Upper lobe of left lung (tissue), 6 donors: ENCODE measurements around the gene PHTF1. TPM values are rescaled to one million over a fixed set of nuclear protein-coding genes. Genes with fewer than 3 reads are reported as not detected.
A peak's percentile ranks its signal among the peaks of the same experiment; 100 is the strongest.
"Not testable (repeated sequence)": the region's sequence is repeated elsewhere in the genome, so short reads cannot be mapped to it uniquely, and the experiment has no call there.

Source experiments
- ATAC-seq, 2 donors: fragments of 200-7000 bp; cut with Tn5 transposase; one replicate each; pipeline ENCODE4 v1.9.1; 2022; ENCODE audit warnings: mild to moderate bottlenecking in 2 of 2, moderate library complexity in 2 of 2; ENCODE audit not compliant: low FRiP score in 2 of 2
- DNase-seq, 2 donors: peaks; one replicate each; pipeline ENCODE4 v3.0.0-alpha.2; 2019 to 2020
- H3K27ac ChIP-seq, 4 donors: fragments of 200-600 bp; sonication (generic); one replicate each; pipeline ENCODE4 v1.5.1; 2016 to 2019
- H3K27me3 ChIP-seq, 4 donors: fragments of 200-600 bp; sonication (generic); one replicate each; pipeline ENCODE4 v1.5.1; 2017 to 2019
- H3K36me3 ChIP-seq, 4 donors: fragments of 200-600 bp; sonication (generic); one replicate each; pipeline ENCODE4 v1.5.1; 2016 to 2019
- H3K4me1 ChIP-seq, 4 donors: fragments of 200-600 bp; sonication (generic); one replicate each; pipeline ENCODE4 v1.5.1; 2018 to 2019
- H3K4me3 ChIP-seq, 4 donors: fragments of 200-600 bp; sonication (generic); one replicate each; pipeline ENCODE4 v1.5.1; 2017 to 2019; ENCODE audit warnings: mild to moderate bottlenecking in 2 of 4, moderate library complexity in 1 of 4
- H3K9me3 ChIP-seq, 4 donors: fragments of 200-600 bp; sonication (generic); one replicate each; pipeline ENCODE4 v1.5.1; 2018 to 2019
- EP300 ChIP-seq, 4 donors: sonication (generic); formaldehyde crosslinking; IDR thresholded peaks; one replicate each; pipeline ENCODE4 v1.5.1; 2017; ENCODE audit warnings: antibody characterized with exemption in 4 of 4, control low read depth in 2 of 4
- POLR2A ChIP-seq, 4 donors: fragments of 450-650 bp; IDR thresholded peaks; one replicate each; pipeline ENCODE4 v1.5.1; 2016 to 2017; ENCODE audit warnings: antibody characterized with exemption in 4 of 4, mild to moderate bottlenecking in 2 of 4
- POLR2AphosphoS5 ChIP-seq, 2 donors: sonication (generic); formaldehyde crosslinking; IDR thresholded peaks; one replicate each; pipeline ENCODE4 v1.5.1; 2017; ENCODE audit warnings: antibody characterized with exemption in 2 of 2
- WGBS, 2 donors: methylation state at CpG; one replicate each; pipeline ENCODE4 v1.1.5; 2017 to 2018; 5-methylcytosine and 5-hydroxymethylcytosine counted together
- total RNA-seq, 6 donors: library from RNA; depleted of rRNA in 4 of 6; stranded (reverse); fragments of >200 nt in 4 of 6; gene quantifications; one replicate each; pipeline versions ENCODE4 v1.1.0 to v1.2.1, GENCODE V29; 2016 to 2021
- TF ChIP-seq, protein P1 (sequence below), 6 experiments: fragments of 450-650 bp in 4 of 6; fragments of 200-600 bp in 2 of 6; sonication (generic) in 2 of 6; IDR thresholded peaks; one replicate each; pipeline ENCODE4 v1.5.1; 2016 to 2019; ENCODE audit warnings: antibody characterized with exemption in 6 of 6
- donor health status: DM: no; HTN: no; CAD: no; lungs with moderate emphysema.
- donor health status: DM: no; HTN: yes; CAD: no; lungs with severe emphysema.

The PHTF1 gene
- total RNA-seq, 6 donors from 2014 or later, result 14.7 to 42.3 (median 22.7) TPM

DNA sequence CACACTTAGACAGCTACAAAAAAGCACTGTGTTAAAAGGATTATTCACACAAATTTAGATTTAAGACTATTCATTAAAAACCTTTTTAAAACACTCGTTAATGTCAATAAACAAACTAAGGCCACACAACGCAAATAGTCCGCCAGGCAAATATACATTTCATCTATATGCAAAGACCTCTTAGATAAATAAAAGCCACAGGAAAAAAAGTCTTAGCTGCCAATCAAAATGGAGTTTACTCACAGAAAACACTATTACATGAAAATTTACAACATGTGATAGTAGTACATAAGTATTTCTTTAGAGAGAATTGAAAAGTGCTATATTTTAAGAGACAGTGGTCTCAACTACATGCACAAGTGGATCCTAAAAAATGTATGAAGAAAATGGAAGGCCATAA, 2.7 kb upstream of the PHTF1 start:
- WGBS, 2 donors, result 91 to 92% methylated on average over 3 of the region's 3 CpGs
- Histone ChIP-seq H3K4me3 (no peak overlapping the region), H3K36me3 (peaks cover 8 to 29% (median 9%) of the 10 kb centered on the region in 4 donors), H3K4me1 (peaks cover 0 to 10% (median 7%) of the 10 kb centered on the region in 4 donors), H3K27ac (no peak overlapping the region), H3K9me3 (no peaks in the 10 kb centered on the region), H3K27me3 (no peaks in the 10 kb centered on the region)
- DNase-seq, result no peak
- ATAC-seq, result no peak
- TF ChIP-seq POLR2A (IDR thresholded peaks at IDR 0.05), result no peak
- TF ChIP-seq EP300 (IDR thresholded peaks at IDR 0.05), result no peak
- TF ChIP-seq POLR2AphosphoS5 (IDR thresholded peaks at IDR 0.05), result no peak
- TF ChIP-seq, protein P1, sequence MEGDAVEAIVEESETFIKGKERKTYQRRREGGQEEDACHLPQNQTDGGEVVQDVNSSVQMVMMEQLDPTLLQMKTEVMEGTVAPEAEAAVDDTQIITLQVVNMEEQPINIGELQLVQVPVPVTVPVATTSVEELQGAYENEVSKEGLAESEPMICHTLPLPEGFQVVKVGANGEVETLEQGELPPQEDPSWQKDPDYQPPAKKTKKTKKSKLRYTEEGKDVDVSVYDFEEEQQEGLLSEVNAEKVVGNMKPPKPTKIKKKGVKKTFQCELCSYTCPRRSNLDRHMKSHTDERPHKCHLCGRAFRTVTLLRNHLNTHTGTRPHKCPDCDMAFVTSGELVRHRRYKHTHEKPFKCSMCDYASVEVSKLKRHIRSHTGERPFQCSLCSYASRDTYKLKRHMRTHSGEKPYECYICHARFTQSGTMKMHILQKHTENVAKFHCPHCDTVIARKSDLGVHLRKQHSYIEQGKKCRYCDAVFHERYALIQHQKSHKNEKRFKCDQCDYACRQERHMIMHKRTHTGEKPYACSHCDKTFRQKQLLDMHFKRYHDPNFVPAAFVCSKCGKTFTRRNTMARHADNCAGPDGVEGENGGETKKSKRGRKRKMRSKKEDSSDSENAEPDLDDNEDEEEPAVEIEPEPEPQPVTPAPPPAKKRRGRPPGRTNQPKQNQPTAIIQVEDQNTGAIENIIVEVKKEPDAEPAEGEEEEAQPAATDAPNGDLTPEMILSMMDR (IDR thresholded peaks at IDR 0.05), result no peak

DNA sequence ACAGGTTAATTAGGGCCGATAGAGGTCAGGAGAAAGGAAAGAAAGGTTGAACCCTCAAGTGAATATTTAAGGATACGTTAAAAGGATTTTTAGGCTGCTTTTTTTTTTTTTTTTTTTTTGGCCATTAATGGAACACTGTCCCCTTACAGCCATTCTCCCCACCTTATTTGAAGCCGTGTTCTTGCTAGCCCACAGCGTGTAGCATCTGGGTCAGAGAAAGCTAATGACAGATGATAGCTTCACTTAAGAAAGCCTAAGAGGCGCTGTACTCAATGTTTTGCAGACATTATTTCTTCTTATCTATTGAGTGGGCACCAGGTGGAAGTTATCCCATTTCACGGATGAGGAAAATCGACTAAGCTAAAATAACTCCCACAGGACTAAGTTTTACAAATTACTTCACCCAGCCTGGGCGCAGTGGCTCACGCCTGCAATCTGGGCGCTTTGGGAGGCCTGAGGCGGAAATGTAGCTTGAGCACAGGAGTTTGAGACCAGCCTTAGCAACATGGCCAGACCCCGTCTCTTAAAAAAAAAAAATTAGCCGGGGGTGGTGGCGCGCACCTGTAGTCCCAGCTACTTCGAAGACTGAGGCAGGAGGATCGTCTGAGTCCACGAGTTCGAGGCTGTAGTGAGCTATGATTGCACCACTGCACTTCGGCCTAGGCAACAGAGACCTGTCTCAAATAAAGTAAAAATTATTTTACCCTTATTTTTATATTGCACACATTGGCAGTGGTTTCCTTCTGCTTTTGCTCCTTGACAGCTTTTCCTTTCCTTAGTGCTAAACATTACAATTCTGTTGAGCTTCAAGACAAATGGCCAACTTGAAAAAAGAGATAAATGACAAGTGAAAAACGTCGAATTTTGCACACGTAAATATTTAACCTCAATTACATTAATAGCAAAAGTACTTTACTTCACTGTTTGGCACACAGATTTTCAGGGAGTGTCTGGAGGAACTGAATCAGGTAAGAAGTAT, 1.1 kb upstream of the PHTF1 start:
- Histone ChIP-seq H3K36me3 (peaks cover 0 to 16% (median 0%) of the 10 kb centered on the region in 4 donors), H3K4me3 (peak overlapping the region in 3 of 4 donors; percentile 62 to 86 (median 84)), H3K27ac (peak overlapping the region; percentile 95 to 97 (median 96)), H3K4me1 (peaks cover 0 to 20% (median 13%) of the 10 kb centered on the region in 4 donors), H3K9me3 (no peaks in the 10 kb centered on the region), H3K27me3 (no peaks in the 10 kb centered on the region)
- peak in 1 of 2 donors; percentile 29 for DNase-seq
- WGBS, 2 donors, result 64 to 68% methylated on average over 23 of the region's 23 CpGs
- TF ChIP-seq POLR2AphosphoS5 (IDR thresholded peaks at IDR 0.05), result no peak
- no peak for TF ChIP-seq EP300 (IDR thresholded peaks at IDR 0.05)
- TF ChIP-seq, protein P1 (IDR thresholded peaks at IDR 0.05), result no peak
- no peak for TF ChIP-seq POLR2A (IDR thresholded peaks at IDR 0.05)
- ATAC-seq, result no peak

GRCh38 chr1:113758631-113759332, 504 bp downstream of the PHTF1 start:
- peak; percentile 77 to 87 for ATAC-seq
- Histone ChIP-seq H3K4me1 (peaks cover 0 to 20% (median 13%) of the 10 kb centered on the region in 4 donors), H3K27ac (peak overlapping the region; percentile 95 to 97 (median 96)), H3K36me3 (peaks cover 0 to 6% (median 0%) of the 10 kb centered on the region in 4 donors), H3K9me3 (no peaks in the 10 kb centered on the region), H3K4me3 (peak overlapping the region; percentile 62 to 86 (median 76)), H3K27me3 (no peaks in the 10 kb centered on the region)
- 0 to 1% methylated on average over 18 to 46 of the region's 55 CpGs for WGBS, 2 donors
- TF ChIP-seq, protein P1 (IDR thresholded peaks at IDR 0.05), result peak in 3 of 6 experiments; percentile 7 to 15 (median 10)
- no peak for TF ChIP-seq POLR2AphosphoS5 (IDR thresholded peaks at IDR 0.05)
- DNase-seq, result peak; percentile 70 to 93

DNA sequence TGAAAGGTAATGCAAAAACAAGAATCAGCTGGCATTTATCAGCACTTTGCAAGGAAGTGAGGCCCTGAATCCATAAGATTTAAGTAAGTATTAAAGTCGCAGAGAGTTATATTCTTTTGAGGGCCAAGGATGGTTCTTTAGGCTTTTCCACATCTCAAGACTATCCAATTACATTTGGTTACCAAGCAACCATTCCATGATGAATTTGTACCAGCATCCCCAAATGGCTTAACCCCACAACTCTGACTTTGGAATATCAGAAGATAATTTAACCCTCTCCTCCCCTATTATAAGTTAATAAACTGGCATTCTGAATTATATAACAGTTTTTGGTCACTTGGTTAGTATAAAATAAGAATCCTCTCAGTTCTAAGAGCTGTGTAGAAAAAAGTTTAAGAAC, 2.8 kb downstream of the PHTF1 start:
- H3K36me3 ChIP-seq, result peaks cover 0 to 4% (median 0%) of the 10 kb centered on the region in 4 donors
- peaks cover 0 to 20% (median 13%) of the 10 kb centered on the region in 4 donors for H3K4me1 ChIP-seq
- DNase-seq (no peak), ATAC-seq (no peak)
- H3K4me3 ChIP-seq, result no peak overlapping the region
- H3K9me3 ChIP-seq, result no peaks in the 10 kb centered on the region
- WGBS, 2 donors, result 77 to 83% methylated on average over 1 of the region's 1 CpG
- no peaks in the 10 kb centered on the region for H3K27me3 ChIP-seq
- no peak overlapping the region for H3K27ac ChIP-seq
- TF ChIP-seq POLR2A (IDR thresholded peaks at IDR 0.05) (no peak), POLR2AphosphoS5 (IDR thresholded peaks at IDR 0.05) (no peak), EP300 (IDR thresholded peaks at IDR 0.05) (no peak)
- TF ChIP-seq, protein P1 (IDR thresholded peaks at IDR 0.05), result no peak

DNA sequence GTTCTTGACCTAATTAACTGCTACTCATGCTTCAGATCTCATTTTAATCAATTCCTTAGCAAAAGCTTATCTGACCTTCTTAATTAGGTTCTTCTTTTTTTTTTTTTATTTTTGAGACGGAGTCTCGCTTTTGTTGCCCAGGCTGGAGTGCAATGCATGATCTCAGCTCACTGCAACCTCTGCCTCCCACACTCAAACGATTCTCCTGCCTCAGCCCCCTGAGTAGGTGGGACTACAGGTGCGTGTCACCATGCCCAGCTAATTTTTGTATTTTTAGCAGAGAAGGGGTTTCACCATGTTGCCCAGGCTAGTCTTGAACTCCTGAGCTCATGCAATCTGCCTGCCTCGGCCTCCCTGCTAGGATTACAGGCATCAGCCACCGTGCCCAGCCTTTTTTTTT, 6.0 kb downstream of the PHTF1 start:
- DNase-seq, H3K27ac ChIP-seq, H3K27me3 ChIP-seq, H3K4me3 ChIP-seq, ATAC-seq, H3K9me3 ChIP-seq: not testable (repeated sequence)
- 94 to 95% methylated on average over 6 of the region's 6 CpGs for WGBS, 2 donors
- H3K36me3 ChIP-seq, result peaks cover 0 to 16% (median 1%) of the 10 kb centered on the region in 4 donors
- H3K4me1 ChIP-seq, result peaks cover 0 to 20% (median 13%) of the 10 kb centered on the region in 4 donors
